ENCODE measurements around the gene ODAM.

Gene ODAM

GRCh38 chr4:70251945-70252277, 56.4 kb downstream of the ODAM start:
- H3K27ac ChIP-seq, result no peak overlapping the region
- TF ChIP-seq ZFX (IDR thresholded peaks at IDR 0.05; ENCODE audit: borderline replicate concordance), result no peak
- TF ChIP-seq CTCF (IDR thresholded peaks at IDR 0.05), result no peak
